Osteocyte (in vitro differentiated cells): ENCODE results near the gene REPIN1. TPM values are rescaled to one million over a fixed set of nuclear protein-coding genes. Genes with fewer than 3 reads are reported as not detected.

Experiments
- DNase-seq: peaks from one replicate; pipeline ENCODE4 v3.0.0; 2021; ENCODE audit warnings: mixed read lengths; ENCODE audit not compliant: unreplicated experiment; ENCODE audit errors: extremely low spot score
- H3K27ac Mint-ChIP-seq: one replicate; pipeline ENCODE4 v1.8.0; 2021; ENCODE audit warnings: mild to moderate bottlenecking, mixed read lengths; ENCODE audit not compliant: unreplicated experiment
- H3K27me3 Mint-ChIP-seq: one replicate; pipeline ENCODE4 v1.8.0; 2021; ENCODE audit warnings: mixed read lengths; ENCODE audit not compliant: unreplicated experiment
- H3K36me3 Mint-ChIP-seq: one replicate; pipeline ENCODE4 v1.8.0; 2021; ENCODE audit warnings: mixed read lengths; ENCODE audit not compliant: unreplicated experiment
- H3K4me1 Mint-ChIP-seq: one replicate; pipeline ENCODE4 v1.8.0; 2021; ENCODE audit warnings: mixed read lengths; ENCODE audit not compliant: unreplicated experiment
- H3K4me3 Mint-ChIP-seq: one replicate; pipeline ENCODE4 v1.8.0; 2021; ENCODE audit warnings: mild to moderate bottlenecking, moderate library complexity, mixed read lengths; ENCODE audit not compliant: unreplicated experiment
- H3K9me3 Mint-ChIP-seq: one replicate; pipeline ENCODE4 v1.8.0; 2021; ENCODE audit warnings: mixed read lengths; ENCODE audit not compliant: unreplicated experiment
- CTCF ChIP-seq: fragments of 200-600 bp; sonication (generic); IDR thresholded peaks from 2 replicates; pipeline ENCODE4 v1.5.0; 2021; ENCODE audit warnings: antibody characterized with exemption, mild to moderate bottlenecking, moderate library complexity
- total RNA-seq: library from RNA; stranded (reverse); gene quantifications from 2 replicates; pipeline ENCODE4 v1.2.1, GENCODE V29; 2021

REPIN1 gene
- total RNA-seq, 1 donor from 2014 or later = 66.3 TPM

- Mint-ChIP-seq H3K27me3 (no peaks in the 10 kb centered on the region), H3K27ac (no peak overlapping the region), H3K4me3 (no peak overlapping the region), H3K36me3 (no peaks in the 10 kb centered on the region), H3K4me1 (peaks cover 6% of the 10 kb centered on the region), H3K9me3 (no peaks in the 10 kb centered on the region)
- TF ChIP-seq CTCF = no peak
- no peak for DNase-seq
Observed at GRCh38 chr7:150360363-150361058, 8.1 kb upstream of the REPIN1 start.

- no peaks in the 10 kb centered on the region for H3K9me3 Mint-ChIP-seq
- no peak overlapping the region for H3K27ac Mint-ChIP-seq
- DNase-seq = no peak
- H3K4me3 Mint-ChIP-seq = no peak overlapping the region
- H3K27me3 Mint-ChIP-seq = no peaks in the 10 kb centered on the region
- H3K4me1 Mint-ChIP-seq = peaks cover 6% of the 10 kb centered on the region
- H3K36me3 Mint-ChIP-seq = no peaks in the 10 kb centered on the region
- no peak for TF ChIP-seq CTCF
Observed at GRCh38 chr7:150361402-150361801, 7.2 kb upstream of the REPIN1 start.

GRCh38 chr7:150361807-150362621, 6.6 kb upstream of the REPIN1 start:
- no peaks in the 10 kb centered on the region for H3K27me3 Mint-ChIP-seq
- no peaks in the 10 kb centered on the region for H3K9me3 Mint-ChIP-seq
- no peaks in the 10 kb centered on the region for H3K36me3 Mint-ChIP-seq
- H3K4me1 Mint-ChIP-seq = peaks cover 5% of the 10 kb centered on the region
- no peak overlapping the region for H3K4me3 Mint-ChIP-seq
- TF ChIP-seq CTCF = no peak
- H3K27ac Mint-ChIP-seq = no peak overlapping the region
- no peak for DNase-seq

- Mint-ChIP-seq H3K27ac (no peak overlapping the region), H3K9me3 (no peaks in the 10 kb centered on the region), H3K27me3 (no peaks in the 10 kb centered on the region), H3K4me3 (no peak overlapping the region), H3K4me1 (peaks cover 10% of the 10 kb centered on the region), H3K36me3 (no peaks in the 10 kb centered on the region)
- no peak for TF ChIP-seq CTCF
- DNase-seq = no peak
Observed at GRCh38 chr7:150363370-150363769, 5.3 kb upstream of the REPIN1 start.

GRCh38 chr7:150363872-150364271, 4.8 kb upstream of the REPIN1 start:
- Mint-ChIP-seq H3K27ac (no peak overlapping the region), H3K36me3 (peaks cover under 1% of the 10 kb centered on the region), H3K4me1 (peaks cover 10% of the 10 kb centered on the region), H3K4me3 (no peak overlapping the region), H3K27me3 (no peaks in the 10 kb centered on the region), H3K9me3 (no peaks in the 10 kb centered on the region)
- no peak for DNase-seq
- no peak for TF ChIP-seq CTCF
